NCI-H2196 treated with DMSO at 0.1 percent for 48 hours (cell line): Measurements from ENCODE around the gene COL24A1.
"Not testable (repeated sequence)": the region's sequence is repeated elsewhere in the genome, so short reads cannot be mapped to it uniquely, and the experiment has no call there.

ENCODE experiments used
- DNase-seq: peaks from one replicate; lab custom pipeline; 2025; ENCODE audit not compliant: unreplicated experiment; lab: John Stamatoyannopoulos, UW

Gene COL24A1

DNA sequence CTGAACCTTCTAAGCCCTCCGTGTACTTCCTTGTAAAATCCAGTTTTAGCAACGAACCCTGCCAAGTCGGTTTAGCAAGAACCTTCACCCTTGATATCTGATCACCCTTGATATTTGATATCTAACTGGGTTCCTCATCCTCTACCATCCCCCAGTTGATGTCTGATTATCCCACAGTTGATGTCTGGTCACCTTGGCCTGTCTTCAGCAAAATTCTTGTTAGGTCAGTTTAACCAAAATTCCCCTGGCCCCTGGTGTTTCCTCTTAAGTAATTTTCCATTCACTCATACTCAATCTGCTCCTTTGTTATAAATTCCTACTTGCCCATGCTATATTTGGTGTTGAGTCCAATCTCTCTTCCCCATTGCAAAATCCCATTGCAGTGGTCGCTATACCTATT lies 333.9 kb downstream of the COL24A1 start:
- DNase-seq, result no peak

DNA sequence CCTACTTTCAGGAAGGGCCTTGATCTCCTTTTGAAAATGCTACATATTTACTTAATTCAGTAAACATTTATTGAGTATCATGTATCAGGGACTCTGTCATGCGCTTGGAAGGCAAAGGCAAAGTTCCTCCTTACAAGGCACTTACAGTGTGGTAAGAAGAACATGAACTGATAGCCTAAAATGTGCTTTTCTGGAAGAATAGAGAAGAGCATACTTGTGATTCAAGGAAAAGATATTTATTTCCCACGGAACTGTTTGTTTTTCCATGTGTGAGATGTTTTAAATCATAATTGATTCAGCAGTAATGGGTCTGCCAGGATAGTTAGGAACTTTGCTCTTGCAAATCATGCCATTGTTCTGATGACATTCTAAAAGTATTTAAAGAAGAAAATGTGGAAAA lies 338.2 kb downstream of the COL24A1 start:
- DNase-seq, result no peak

DNA sequence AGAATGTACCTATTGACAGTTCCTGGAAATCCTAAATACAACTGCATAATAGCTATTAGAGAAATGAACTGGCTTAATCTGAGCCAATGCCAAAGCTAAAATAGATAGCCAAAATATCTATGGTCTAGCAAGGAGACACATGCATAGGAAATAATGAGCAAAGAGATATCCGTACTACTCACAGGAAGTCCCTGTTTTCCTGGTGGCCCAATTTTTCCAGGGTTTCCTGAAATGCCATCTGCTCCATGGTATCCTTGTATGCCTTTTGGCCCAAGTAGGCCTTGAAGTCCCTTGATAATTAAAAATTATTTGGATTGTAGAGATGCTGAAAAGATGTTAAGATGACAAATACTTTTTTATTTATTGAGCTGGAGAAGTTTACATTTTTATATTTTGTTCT lies 340.0 kb downstream of the COL24A1 start:
- DNase-seq, result no peak

DNA sequence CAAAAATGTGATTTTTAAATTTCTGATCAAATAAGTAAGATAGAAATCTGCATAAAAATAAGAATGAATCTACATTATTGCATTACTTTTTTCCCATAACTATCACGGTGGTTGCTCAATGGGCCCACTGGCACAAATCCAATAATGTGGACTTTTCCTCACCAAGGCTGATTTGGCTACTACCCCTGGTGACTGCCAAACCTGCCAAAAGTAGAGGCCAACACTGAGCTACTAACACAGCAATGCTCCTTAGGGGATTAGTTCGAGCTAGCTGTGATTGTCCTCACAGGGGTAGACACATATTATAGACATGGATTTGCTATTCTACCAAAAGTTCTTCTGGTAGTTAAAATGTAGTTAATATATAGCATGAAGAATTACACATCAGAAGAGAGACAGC lies 340.7 kb downstream of the COL24A1 start:
- no peak for DNase-seq

DNA sequence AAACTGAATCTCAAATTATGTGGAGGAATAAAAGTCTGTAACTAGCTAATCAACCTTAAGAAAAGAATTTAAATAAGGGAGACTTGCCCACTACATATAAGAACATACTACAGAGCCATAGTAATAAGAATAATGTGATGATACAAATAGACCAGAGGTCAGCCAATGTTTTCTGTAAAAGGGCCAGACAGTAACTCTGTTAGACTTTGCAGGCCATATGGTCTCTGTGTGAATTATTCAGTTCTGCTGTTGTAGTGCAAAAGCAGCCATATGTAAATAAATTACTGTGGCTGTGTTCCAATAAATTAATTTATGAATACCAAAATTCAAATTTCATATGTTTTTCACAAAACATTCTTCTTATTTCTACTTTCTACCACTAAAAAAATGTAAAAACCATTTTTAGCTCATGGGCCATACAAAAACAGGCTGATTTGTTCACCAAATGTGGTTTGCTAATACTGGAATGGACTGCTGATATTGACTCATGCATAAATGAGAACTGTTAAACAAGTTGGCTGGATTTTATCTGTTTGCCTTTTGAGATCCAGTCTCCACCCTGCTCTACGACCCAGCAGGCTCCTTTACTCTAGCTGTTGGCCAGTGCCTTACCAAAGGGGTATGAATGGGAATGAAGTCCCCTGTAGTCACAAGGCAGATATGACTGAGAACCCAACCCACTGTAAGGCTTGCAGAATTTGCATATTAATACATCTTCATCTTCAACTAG lies 350.2 kb downstream of the COL24A1 start:
- DNase-seq, result no peak

DNA sequence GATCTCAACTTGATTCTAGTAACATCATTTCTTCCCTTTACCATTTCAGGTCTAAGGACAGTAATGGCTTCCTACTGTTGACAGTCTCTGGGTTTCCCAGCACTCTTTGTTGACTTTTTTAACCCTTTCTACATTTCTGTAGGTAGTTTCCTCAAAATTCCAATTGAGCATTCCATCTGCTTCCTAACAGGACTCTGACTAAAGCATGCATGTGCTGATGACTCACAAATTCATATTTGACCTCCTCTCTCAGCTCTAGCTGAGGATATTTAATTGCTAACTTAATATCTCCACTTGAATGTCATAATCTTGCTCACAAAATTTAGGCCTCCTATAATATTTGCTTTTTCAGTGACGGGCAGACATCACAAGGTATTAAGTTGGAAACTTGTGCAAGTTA lies 355.1 kb downstream of the COL24A1 start:
- DNase-seq, result no peak

DNA sequence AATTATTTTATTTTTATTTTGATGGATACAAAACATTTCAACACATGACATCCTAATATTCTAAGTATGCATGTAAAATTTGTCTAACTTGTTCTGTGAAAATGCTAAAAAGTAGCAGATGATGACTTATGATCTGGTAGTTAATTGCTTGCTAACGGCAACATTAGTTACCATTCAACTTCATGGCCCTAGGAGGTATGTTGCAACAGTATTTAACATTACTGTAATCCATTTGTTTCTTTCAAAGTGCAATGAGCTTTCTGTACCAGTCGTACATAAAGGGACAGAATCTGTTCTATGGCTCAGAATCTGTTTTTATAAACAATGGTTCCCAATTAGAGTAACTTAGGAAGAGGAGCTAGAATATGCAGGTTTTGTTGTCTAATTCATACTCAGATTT lies 356.8 kb downstream of the COL24A1 start:
- DNase-seq, result no peak

DNA sequence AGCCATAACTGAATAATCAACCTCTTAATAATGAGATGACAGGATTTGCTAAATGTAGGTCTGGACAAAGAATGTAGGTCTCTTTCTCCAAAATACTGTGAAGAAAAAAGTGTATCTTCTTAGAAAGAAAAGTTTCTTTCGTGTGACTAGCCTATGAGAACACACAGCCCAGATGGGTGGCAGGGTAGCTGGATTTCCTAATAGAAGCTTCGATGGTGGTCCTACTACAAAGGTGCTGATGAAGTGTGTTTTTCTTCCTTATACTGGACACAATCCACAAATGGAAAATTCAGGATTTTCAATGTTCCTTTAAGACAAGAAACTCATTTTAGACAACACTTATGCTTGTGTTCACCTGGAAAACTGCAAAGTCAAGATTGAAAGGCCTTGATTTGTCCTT lies 358.2 kb downstream of the COL24A1 start:
- DNase-seq, result no peak

DNA sequence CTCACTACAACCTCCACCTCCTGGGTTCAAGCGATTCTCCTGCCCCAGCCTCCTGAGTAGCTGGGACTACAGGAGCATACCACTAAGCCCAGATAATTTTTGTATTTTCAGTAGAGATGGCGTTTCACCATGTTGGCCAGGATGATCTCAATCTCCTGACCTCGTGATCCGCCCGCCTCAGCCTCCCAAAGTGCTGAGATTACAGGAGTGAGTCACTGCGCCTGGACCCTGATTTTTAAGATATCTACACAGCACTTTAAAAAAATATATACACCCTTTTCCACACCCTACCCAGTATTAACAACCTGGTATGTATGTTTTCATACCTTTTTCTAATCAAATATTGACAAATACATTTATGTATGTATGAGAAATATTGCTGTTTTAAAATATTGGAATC lies 379.6 kb downstream of the COL24A1 start:
- not testable (repeated sequence) for DNase-seq

DNA sequence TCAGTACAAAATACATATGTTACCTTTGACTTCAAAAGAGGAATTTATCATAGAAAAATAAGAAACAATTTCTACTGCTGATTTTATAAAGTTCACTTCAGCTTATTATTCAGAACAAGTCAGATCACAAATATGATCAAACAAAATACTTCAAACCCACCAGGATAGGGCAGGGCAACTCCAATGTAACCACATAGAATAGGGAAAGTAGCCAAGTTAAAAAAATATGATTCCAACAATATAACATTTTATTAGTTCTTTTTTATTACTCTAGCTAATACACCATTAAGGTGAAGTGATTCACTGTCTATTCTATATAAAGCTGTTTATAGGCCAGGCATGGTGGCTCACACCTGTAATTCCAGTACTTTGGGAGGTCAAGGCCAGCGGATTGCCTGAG lies 393.8 kb downstream of the COL24A1 start:
- DNase-seq, result no peak

DNA sequence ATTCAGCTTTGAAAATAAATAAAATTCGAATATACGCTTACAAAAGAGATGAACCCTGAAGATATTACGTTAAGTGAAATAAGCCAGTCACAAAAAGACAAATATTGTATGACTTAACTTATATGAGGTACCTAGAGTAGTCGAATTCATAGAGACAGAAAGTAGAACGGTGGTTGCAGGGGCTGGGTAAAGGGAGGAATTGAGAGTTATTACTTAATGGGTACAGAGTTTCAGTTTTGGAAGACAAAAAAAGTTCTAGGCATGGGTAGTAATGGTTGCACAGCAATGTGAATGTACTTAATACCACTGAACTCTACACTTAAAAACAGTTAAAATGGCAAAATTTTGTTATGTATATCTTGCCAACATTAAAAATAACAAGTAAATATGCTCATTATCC lies 399.7 kb downstream of the COL24A1 start:
- no peak for DNase-seq

DNA sequence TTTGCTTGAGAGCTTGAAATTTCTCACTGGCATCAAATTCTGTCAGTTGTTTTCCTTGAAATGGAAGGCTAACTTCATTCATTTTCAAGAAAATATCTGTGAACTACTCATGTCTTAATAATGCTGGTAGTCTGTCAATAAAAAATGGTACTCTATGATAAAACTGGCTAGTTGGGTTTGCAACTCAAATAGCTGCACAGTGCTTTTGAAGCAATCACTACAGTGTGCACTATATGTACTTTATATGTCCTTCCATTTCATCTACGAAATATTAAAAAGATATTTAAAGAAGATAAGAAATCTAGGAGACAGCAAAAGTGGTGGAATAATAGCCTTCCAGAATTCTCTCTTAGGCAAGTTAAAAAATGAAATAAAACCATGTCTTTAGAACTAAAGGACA lies 408.5 kb downstream of the COL24A1 start:
- no peak for DNase-seq

DNA sequence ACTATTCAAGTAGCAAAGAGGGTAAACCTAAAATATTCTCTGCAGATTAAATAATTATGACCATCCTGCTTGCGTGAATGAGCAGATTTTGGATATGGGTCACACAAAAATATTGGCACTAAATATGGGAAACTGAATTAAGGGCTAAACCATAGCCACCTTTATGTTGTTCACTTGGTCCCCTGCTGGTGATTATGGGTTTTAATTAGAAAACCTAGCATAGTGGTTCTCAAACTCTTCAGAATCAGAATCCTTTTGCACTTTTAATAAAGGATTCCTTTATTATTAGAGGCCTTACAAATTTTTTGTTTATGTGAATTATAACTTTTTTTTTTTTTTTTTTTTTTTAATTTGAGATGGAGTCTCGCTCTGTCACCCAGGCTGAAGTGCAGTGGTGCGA lies 409.8 kb downstream of the COL24A1 start:
- DNase-seq, result no peak

DNA sequence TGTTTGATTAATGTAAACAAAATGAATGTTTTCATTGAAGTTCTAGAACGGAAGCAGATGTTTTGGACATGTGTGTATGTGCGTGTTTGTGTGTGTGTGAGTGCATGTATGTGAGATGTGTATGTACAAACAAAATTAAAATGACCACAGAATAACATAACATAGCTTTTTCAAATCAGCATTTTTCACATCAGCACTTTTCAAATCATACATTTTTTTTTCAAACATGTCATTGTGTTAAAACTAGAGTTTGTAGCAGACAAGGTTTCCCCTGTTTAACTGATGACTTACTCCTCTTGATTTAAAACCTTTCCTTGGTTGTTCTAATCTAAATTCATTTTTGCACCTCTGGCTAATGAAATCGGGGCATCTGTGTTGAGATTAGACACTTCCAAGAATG lies 412.8 kb downstream of the COL24A1 start:
- DNase-seq, result no peak

DNA sequence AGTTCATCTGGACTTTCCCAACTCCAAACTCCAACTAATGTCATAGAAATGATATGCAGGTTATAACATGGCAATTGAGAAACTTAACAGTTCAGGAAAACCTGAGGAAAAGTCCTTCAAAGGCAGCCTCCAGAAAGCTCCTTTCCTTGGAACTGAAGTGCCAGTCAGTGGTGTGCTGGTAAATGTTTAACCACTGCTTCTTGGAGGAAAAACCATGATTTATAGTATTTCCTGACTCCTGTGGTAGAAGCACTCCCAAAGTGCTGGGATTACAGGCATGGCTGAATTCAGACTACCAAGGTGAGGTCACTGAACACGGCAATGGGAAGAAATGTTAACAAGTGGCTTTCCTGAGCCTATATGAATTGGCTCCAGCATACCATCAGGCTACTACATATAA lies 421.6 kb downstream of the COL24A1 start:
- DNase-seq, result no peak

DNA sequence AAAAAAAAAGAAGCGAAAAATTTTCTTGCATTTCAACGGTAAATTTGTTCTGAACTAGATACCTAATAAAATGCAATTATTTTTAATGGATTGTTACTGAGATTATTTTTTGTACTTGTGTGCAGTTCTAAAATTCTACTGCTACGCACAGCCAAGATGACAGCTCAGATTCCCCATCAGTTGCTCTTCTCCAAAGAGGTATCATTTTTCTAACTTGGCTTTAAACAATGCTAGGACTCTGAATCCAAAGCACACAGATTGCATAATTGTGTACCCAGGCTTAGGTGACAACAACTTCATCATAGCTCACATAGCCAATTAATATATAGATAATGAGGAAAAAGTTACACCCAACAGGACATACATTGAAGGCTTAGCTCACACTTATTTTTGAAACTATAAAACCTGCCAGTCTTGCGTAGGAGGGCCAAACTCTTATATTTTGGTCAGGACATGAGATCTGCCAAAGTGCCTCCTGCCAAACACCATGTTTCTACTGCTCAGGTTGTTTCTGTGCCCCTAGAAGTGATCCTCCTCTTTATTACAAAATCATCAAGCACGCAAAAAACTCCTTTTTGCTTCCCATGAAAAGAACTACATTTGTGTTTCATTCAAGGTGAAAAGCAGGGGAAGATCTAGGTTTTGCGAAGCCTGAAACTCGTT lies 437.8 kb downstream of the COL24A1 start:
- DNase-seq, result no peak

DNA sequence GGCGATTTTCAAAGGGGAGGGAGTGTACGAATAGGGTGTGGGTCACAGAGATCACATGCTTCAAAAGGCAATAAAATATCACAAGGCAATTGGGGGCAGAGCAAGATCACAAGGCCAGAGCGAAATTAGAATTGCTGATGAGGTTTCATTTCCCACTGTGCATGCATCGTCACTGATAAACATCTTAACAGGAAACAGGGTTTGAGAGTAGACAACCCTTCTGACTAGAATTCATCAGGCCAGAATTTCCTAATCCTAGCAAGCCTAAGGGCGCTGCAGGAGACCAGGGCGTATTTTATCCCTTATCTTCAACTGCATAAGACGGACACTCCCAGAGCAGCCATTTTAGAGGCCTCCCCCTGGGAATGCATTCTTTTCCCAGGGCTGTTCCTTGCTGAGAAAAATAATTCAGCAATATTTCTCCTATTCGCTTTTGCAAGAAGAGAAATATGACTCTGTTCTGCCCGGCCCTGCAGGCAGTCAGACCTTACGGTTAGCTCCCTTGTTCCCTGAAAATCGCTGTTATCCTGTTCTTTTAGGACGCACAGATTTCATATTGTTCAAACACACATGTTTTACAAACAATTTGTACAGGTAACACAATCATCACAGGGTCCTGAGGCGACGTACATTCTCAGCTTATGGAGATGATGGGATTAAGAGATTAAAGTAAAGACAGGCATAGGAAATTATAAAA lies 442.0 kb downstream of the COL24A1 start:
- DNase-seq, result not testable (repeated sequence)

DNA sequence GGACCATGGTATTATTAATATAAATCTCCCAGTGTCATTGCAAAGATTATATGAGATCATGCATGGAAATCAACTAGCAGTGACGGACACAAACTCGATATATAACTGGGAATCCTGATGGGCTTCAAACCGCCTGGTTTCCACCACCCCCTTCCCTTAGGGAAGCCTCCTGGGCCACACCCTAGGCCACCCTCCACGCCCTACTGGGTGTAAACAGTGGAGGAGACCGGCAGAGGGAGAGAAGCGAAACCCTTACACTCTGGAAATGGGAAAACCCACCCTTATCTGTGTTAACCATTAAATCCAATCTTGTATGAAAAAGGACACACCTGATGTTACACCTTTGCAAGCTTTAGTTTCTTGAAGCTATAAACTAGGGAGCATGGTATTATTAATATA lies 447.7 kb downstream of the COL24A1 start:
- DNase-seq, result no peak

DNA sequence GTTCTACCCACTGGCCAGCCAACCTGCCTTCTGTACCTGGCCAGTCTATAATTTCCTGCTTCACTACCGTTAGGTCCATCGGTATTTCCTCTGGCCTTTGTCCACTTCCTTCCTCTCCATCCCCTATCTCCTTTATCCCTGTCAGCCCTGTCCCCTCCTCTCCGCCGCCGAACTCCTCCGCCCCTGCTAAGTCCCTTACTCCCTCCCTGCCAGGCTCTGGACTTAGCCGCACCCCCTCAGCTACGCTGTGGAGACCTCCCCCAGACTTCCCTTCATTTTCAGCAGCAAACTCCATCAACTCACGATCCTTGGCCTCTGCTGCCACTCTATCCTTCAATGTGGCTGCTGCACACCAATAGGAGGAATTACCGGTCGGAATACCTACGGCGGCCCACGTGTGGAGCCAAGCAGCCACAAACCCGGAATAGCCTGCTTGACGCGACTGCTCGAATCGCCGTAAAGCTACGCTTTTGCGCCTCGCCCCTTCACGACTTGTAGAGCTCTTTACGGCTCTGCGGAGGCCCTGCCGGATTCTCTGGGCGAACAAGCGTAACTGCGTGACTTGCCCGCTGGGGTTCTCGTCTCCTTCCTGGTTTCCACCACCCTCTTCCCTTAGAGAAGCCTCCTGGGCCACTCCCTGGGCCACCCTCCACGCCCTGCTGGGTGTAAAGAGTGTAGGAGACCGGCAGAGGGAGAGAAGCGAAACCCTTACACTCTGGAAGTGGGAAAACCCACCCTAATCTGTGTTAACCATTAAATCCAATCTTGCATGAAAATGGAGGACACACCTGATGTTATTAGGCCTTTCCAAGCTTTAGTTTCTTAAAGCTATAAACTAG lies 448.4 kb downstream of the COL24A1 start, which contains the start of gene ZNHIT6:
Gene ZNHIT6, minus strand, starts transcription at position 444 of the 839 bp plus-strand sequence. Its CDS starts 149 bp downstream, at position 295.
- peak; percentile 87 for DNase-seq

DNA sequence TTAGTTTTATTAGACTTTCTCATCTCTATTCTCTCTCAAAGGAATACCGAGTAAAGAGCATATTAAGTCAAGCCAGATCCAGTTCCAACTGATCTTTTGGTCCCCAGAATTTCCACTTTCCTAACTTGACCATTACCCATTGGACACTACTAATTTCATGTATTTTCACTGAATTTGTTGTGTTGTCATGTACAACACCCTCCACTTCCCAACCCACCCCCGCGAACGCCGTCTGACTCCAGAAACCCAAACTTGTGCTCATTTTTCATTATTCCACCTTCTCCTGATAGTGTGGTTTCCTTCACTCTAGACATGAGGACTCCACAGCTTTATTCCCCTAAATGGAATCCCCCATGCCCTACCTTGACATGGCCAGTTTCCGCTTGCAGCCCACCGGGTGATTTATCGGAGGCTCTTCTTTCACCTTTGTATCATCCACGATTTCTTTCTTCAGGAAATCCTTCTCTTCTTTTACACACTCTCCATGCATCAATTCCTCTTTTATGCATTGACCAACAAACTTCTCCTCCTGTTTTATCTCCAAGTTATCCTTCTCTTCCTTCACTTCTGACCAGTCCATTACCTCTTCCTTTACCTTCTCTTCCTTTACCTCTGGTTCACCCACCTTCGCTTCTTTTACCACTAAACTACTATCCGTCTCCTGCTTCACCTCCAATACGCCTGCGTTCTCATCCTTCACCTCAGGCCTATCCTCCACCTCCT lies 449.1 kb downstream of the COL24A1 start:
- no peak for DNase-seq

DNA sequence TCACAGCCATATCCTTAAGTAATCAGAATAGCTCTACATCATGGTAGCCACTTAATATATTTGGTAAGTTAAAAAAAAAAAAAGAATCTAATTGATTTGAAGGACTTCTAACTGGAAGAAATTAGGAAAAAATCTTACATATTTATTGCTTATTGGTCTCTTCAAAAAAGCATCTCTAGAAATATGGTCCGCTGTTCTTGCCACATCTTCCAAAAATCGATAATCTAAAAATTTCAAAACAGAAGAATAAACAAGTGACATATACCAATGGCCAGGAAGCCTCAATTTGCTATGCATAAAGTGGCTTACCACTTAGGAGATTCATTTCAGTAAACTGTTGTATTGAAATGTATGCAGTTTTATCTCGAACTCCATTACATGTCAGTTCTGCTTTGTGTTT lies 450.6 kb downstream of the COL24A1 start:
- DNase-seq, result no peak
